Liver (tissue), 9 donors: ENCODE data around the gene TM9SF4. TPM values are rescaled to one million over a fixed set of nuclear protein-coding genes. Genes with fewer than 3 reads are reported as not detected.

ENCODE experiments used
- DNase-seq: peaks from one replicate; pipeline ENCODE4 v3.0.0-alpha.2; 2017; ENCODE audit warnings: low spot score
- H3K27ac ChIP-seq, 2 donors: one replicate each; pipeline ENCODE4 v1.7.0; 2013; ENCODE audit warnings: inconsistent platforms in 2 of 2, low read length in 2 of 2, control low read depth in 1 of 2, low read depth in 1 of 2, mild to moderate bottlenecking in 1 of 2
- H3K27me3 ChIP-seq, 4 donors: one replicate each; pipeline versions ENCODE4 v1.6.1 to v1.7.0; 2013; ENCODE audit warnings: low read length in 3 of 4, inconsistent platforms in 1 of 4, mild to moderate bottlenecking in 1 of 4, moderate library complexity in 1 of 4; ENCODE audit not compliant: control insufficient read depth in 4 of 4, insufficient read depth in 4 of 4
- H3K36me3 ChIP-seq, 4 donors: one replicate each; pipeline versions ENCODE4 v1.6.1 to v1.7.0; 2013; ENCODE audit warnings: low read length in 3 of 4, mild to moderate bottlenecking in 3 of 4, low read depth in 1 of 4, moderate library complexity in 1 of 4; ENCODE audit not compliant: control insufficient read depth in 4 of 4, insufficient read depth in 3 of 4
- H3K4me1 ChIP-seq, 4 donors: one replicate each; pipeline versions ENCODE4 v1.6.1 to v1.7.0; 2013; ENCODE audit warnings: low read length in 3 of 4, mild to moderate bottlenecking in 3 of 4, moderate library complexity in 1 of 4; ENCODE audit not compliant: control insufficient read depth in 4 of 4, insufficient read depth in 4 of 4
- H3K4me3 ChIP-seq, 3 donors: one replicate each; pipeline versions ENCODE4 v1.6.1 to v1.7.0; 2013; ENCODE audit warnings: low read length in 3 of 3, control low read depth in 1 of 3, low read depth in 1 of 3, mild to moderate bottlenecking in 1 of 3
- H3K9ac ChIP-seq, 2 donors: one replicate each; pipeline ENCODE4 v1.7.0; 2013; ENCODE audit warnings: low read length in 2 of 2, mild to moderate bottlenecking in 2 of 2, moderate library complexity in 2 of 2, control low read depth in 1 of 2, low read depth in 1 of 2
- H3K9me3 ChIP-seq, 4 donors: one replicate each; pipeline versions ENCODE4 v1.6.1 to v1.7.0; 2013; ENCODE audit warnings: low read length in 3 of 4; ENCODE audit not compliant: control insufficient read depth in 4 of 4
- CTCF ChIP-seq: fragments of 150-350 bp; IDR thresholded peaks from 2 replicates; pipeline ENCODE4 v1.5.1; 2017; ENCODE audit warnings: improper control_type of control experiment, low read depth, low read length; ENCODE audit not compliant: missing input control
- EGR1 ChIP-seq, 2 donors: IDR thresholded peaks; 2 replicates each; pipeline ENCODE4 v1.6.1; 2016 to 2018; ENCODE audit warnings: antibody characterized with exemption in 2 of 2, low read depth in 2 of 2
- FOXA1 ChIP-seq: IDR thresholded peaks from 2 replicates; pipeline ENCODE4 v1.6.1; 2016; ENCODE audit warnings: antibody characterized with exemption
- FOXA2 ChIP-seq: IDR thresholded peaks from 2 replicates; pipeline ENCODE4 v1.6.1; 2016; ENCODE audit warnings: antibody characterized with exemption
- GABPA ChIP-seq, 2 donors: IDR thresholded peaks in 1 of 2; conservative IDR thresholded peaks in 1 of 2; 2 replicates each; pipeline ENCODE4 v1.6.1; 2016; ENCODE audit warnings: antibody characterized with exemption in 2 of 2, mild to moderate bottlenecking in 1 of 2, moderate library complexity in 1 of 2
- HNF4G ChIP-seq: IDR thresholded peaks from 2 replicates; pipeline ENCODE4 v1.6.1; 2016; ENCODE audit warnings: antibody characterized with exemption
- JUND ChIP-seq, 2 donors: IDR thresholded peaks; 2 replicates each; pipeline ENCODE4 v1.6.1; 2016; ENCODE audit warnings: antibody characterized with exemption in 2 of 2
- MAX ChIP-seq: IDR thresholded peaks from 2 replicates; pipeline ENCODE4 v1.6.1; 2016; ENCODE audit warnings: antibody characterized with exemption
- NR2F2 ChIP-seq: IDR thresholded peaks from 2 replicates; pipeline ENCODE4 v1.6.1; 2016; ENCODE audit warnings: antibody characterized with exemption
- RAD21 ChIP-seq, 2 donors: IDR thresholded peaks; 2 replicates each; pipeline ENCODE4 v1.6.1; 2016; ENCODE audit warnings: antibody characterized with exemption in 2 of 2, mild to moderate bottlenecking in 2 of 2
- REST ChIP-seq: IDR thresholded peaks from 2 replicates; pipeline ENCODE4 v1.6.1; 2016; ENCODE audit warnings: antibody characterized with exemption, mild to moderate bottlenecking
- RXRA ChIP-seq, 2 donors: IDR thresholded peaks; 2 replicates each; pipeline ENCODE4 v1.6.1; 2017 to 2018; ENCODE audit warnings: antibody characterized with exemption in 2 of 2, mild to moderate bottlenecking in 1 of 2
- SP1 ChIP-seq: IDR thresholded peaks from 2 replicates; pipeline ENCODE4 v1.6.1; 2018; ENCODE audit warnings: antibody characterized with exemption, mild to moderate bottlenecking
- TAF1 ChIP-seq: conservative IDR thresholded peaks from 2 replicates; pipeline ENCODE4 v1.6.1; 2016; ENCODE audit warnings: antibody characterized with exemption, mild to moderate bottlenecking
- YY1 ChIP-seq: IDR thresholded peaks from 2 replicates; pipeline ENCODE4 v1.6.1; 2016; ENCODE audit warnings: antibody characterized with exemption, mild to moderate bottlenecking
- ZBTB33 ChIP-seq: IDR thresholded peaks from 2 replicates; pipeline ENCODE4 v1.6.1; 2016; ENCODE audit warnings: antibody characterized with exemption
- WGBS: extraction: QIAGEN DNeasy Blood & Tissue Kit; methylation state at CpG from one replicate; pipeline ENCODE4 v1.1.7; 2013; 5-methylcytosine and 5-hydroxymethylcytosine counted together
- polyA plus RNA-seq, 2 donors: library from polyadenylated mRNA; stranded (reverse) in 1 of 2; unstranded in 1 of 2; fragments of 200-250 nt in 1 of 2; fragments of >200 nt in 1 of 2; fragmentation: Nextera tagmentation in 1 of 2; extraction: Ambion mirVana in 1 of 2; gene quantifications; one replicate each; pipeline versions ENCODE4 v1.2.1 to v1.2.3, GENCODE V29; 2013 to 2015
- total RNA-seq, 2 donors: library from RNA; depleted of rRNA; stranded (reverse); fragments of >200 nt; gene quantifications; one replicate each; pipeline ENCODE4 v1.2.3, GENCODE V29; 2014
- donor health status: healthy.
- donor health status: healthy.
- donor health status: healthy.
- donor health status: healthy.
- donor health status: healthy.

The TM9SF4 gene
- total and polyA plus RNA-seq, 4 donors: 15.9 to 26.2 (median 22.2) TPM

- TF ChIP-seq RAD21 (IDR thresholded peaks at IDR 0.05) (no peak), NR2F2 (no peak)
These were observed 32.0 kb downstream of the TM9SF4 start (continued) for GRCh38 chr20:32141465-32141980.

GRCh38 chr20:32142088-32142487, 32.6 kb downstream of the TM9SF4 start:
- WGBS: 95% methylated on average over 5 of the region's 5 CpGs
- Histone ChIP-seq H3K36me3 (peaks cover 23 to 87% (median 69%) of the 10 kb centered on the region in 4 donors), H3K4me3 (no peak overlapping the region), H3K27ac (no peak overlapping the region), H3K9ac (no peak overlapping the region), H3K9me3 (no peaks in the 10 kb centered on the region), H3K4me1 (no peaks in the 10 kb centered on the region), H3K27me3 (no peaks in the 10 kb centered on the region)
- DNase-seq: no peak
- TF ChIP-seq CTCF (no peak), TAF1 (no peak), GABPA (IDR thresholded peaks at IDR 0.05 in 1 of 2, conservative IDR thresholded peaks at IDR 0.05 in 1 of 2) (no peak), REST (no peak), SP1 (no peak), RAD21 (IDR thresholded peaks at IDR 0.05) (no peak), FOXA1 (no peak), HNF4G (no peak), RXRA (IDR thresholded peaks at IDR 0.05) (no peak), JUND (IDR thresholded peaks at IDR 0.05) (no peak), MAX (no peak), EGR1 (IDR thresholded peaks at IDR 0.05; ENCODE audit: low read depth in 2 of 2) (no peak), YY1 (no peak), FOXA2 (no peak), ZBTB33 (no peak)
